Panc1 (cell line): ENCODE results near the gene DOCK1. TPM values are rescaled to one million over a fixed set of nuclear protein-coding genes. Genes with fewer than 3 reads are reported as not detected.

Experiments
- ATAC-seq: fragments of 200-7000 bp; cut with Tn5 transposase; 2 replicates; pipeline ENCODE4 v1.9.1; 2020; ENCODE audit warnings: mild to moderate bottlenecking, moderate library complexity
- BruUV-seq: library from RNA; stranded (reverse); fragments of 400-500 nt; replicated peaks from 2 replicates; lab custom pipeline; 2021; lab: Mats Ljungman, UMichigan
- CTCF ChIA-PET: fragments of 300-600 bp; sonication (Branson Sonifier 250); formaldehyde crosslinking; loops from one replicate; lab custom pipeline; 2022; ENCODE audit warnings: antibody characterized with exemption; lab: Charles Lee
- POLR2A ChIA-PET: fragments of 300-600 bp; sonication (Branson Sonifier 250); formaldehyde crosslinking; loops from one replicate; lab custom pipeline; 2022; ENCODE audit warnings: antibody characterized with exemption; lab: Charles Lee
- DNase-seq: peaks from one replicate; pipeline ENCODE4 v3.0.0-alpha.2; 2010; ENCODE audit warnings: low read depth, low spot score
- H3K27ac ChIP-seq: 2 replicates; pipeline ENCODE4 v1.5.1; 2011; ENCODE audit warnings: mild to moderate bottlenecking, low read length, inconsistent platforms
- H3K27me3 ChIP-seq: fragments of 200-500 bp; sonication (Bioruptor generic); 2 replicates; pipeline ENCODE4 v1.6.0; 2014; ENCODE audit warnings: low read length, inconsistent platforms; ENCODE audit not compliant: control insufficient read depth, insufficient read depth
- H3K36me3 ChIP-seq: fragments of 200-500 bp; sonication (Bioruptor generic); 2 replicates; pipeline ENCODE4 v1.5.1; 2014; ENCODE audit warnings: inconsistent platforms, mild to moderate bottlenecking, low read length, moderate library complexity; ENCODE audit not compliant: control insufficient read depth, insufficient read depth
- H3K4me1 ChIP-seq: 2 replicates; pipeline ENCODE4 v1.5.1; 2011; ENCODE audit warnings: inconsistent platforms, mild to moderate bottlenecking, low read length, moderate library complexity; ENCODE audit not compliant: control insufficient read depth, insufficient read depth
- H3K4me3 ChIP-seq, 2 experiments: 2 replicates each; pipeline ENCODE4 v1.5.1; 2011 to 2012; ENCODE audit warnings: low read depth in 2 of 2, low read length in 2 of 2, mild to moderate bottlenecking in 2 of 2, inconsistent platforms in 1 of 2, moderate library complexity in 1 of 2
- H3K9me3 ChIP-seq: fragments of 200-500 bp; sonication (Bioruptor generic); 2 replicates; pipeline ENCODE4 v1.5.1; 2014; ENCODE audit warnings: low read depth, mild to moderate bottlenecking, inconsistent platforms, low read length, moderate library complexity; ENCODE audit not compliant: control insufficient read depth, insufficient read depth
- CTCF ChIP-seq: fragments of 450-650 bp; IDR thresholded peaks from 2 replicates; pipeline ENCODE4 v1.5.1; 2017; ENCODE audit warnings: mild to moderate bottlenecking
- POLR2AphosphoS5 ChIP-seq: IDR thresholded peaks from 2 replicates; pipeline ENCODE4 v1.6.1; 2012; ENCODE audit warnings: mild to moderate bottlenecking, low read depth, low read length, moderate library complexity
- REST ChIP-seq, 2 experiments: IDR thresholded peaks; 2 replicates each; pipeline ENCODE4 v1.6.1; 2011 to 2012; ENCODE audit warnings: low read depth in 2 of 2, control low read depth in 1 of 2, low read length in 1 of 2, mild to moderate bottlenecking in 1 of 2, moderate library complexity in 1 of 2; ENCODE audit not compliant: insufficient read depth in 1 of 2
- SIN3A ChIP-seq: IDR thresholded peaks from 2 replicates; pipeline ENCODE4 v1.6.1; 2012; ENCODE audit warnings: low read depth, mild to moderate bottlenecking, low read length, moderate library complexity, borderline replicate concordance; ENCODE audit not compliant: insufficient read depth
- TCF7L2 ChIP-seq: IDR thresholded peaks from 2 replicates; pipeline ENCODE4 v1.6.1; 2011; ENCODE audit warnings: mild to moderate bottlenecking, low read depth, low read length, inconsistent platforms
- in situ Hi-C: cut with HindIII; loops from 2 replicates; pipeline ENCODE4 v1.10.0; 2016; ENCODE audit warnings: low sequenced_read_pairs, low pct_unique_long_range_greater_than_20kb
- intact Hi-C: fragments of 100-400 bp; cut with micrococcal nuclease; formaldehyde crosslinking; loops from one replicate; pipeline ENCODE4 v1.10.0; 2022; ENCODE audit not compliant: unreplicated experiment
- total RNA-seq: library from RNA; stranded (reverse); gene quantifications from one replicate; pipeline ENCODE4 v1.2.1, GENCODE V29; 2021; ENCODE audit not compliant: unreplicated experiment

The DOCK1 gene
- total RNA-seq, 1 experiment from 2014 or later: 67.6 TPM

- Histone ChIP-seq H3K4me3 (no peak overlapping the region), H3K27ac (no peak overlapping the region), H3K27me3 (no peaks in the 10 kb centered on the region), H3K36me3 (peaks cover 3% of the 10 kb centered on the region; the same call in 1 of the 2 replicates), H3K4me1 (no peaks in the 10 kb centered on the region), H3K9me3 (no peaks in the 10 kb centered on the region)
- ATAC-seq (no peak), DNase-seq (no peak)
- ChIA-PET CTCF (no interaction called here), POLR2A (interaction anchor here (0.6 kb wide), 1 partner anchor 13 kb away, joined by 3 read pairs; no protein-coding TSS in a partner anchor)
- BruUV-seq: no TSS peak
- TF ChIP-seq REST (IDR thresholded peaks at IDR 0.05; ENCODE audit: insufficient read depth in 1 of 2, low read depth in 2 of 2, low read length in 1 of 2): no peak
- TF ChIP-seq SIN3A: no peak
- TF ChIP-seq TCF7L2: no peak
- TF ChIP-seq POLR2AphosphoS5: no peak
- TF ChIP-seq CTCF: no peak
- intact Hi-C loops: no loop called here
- in situ Hi-C loops: no loop called here
Observed at GRCh38 chr10:126975221-126975620, 70.0 kb downstream of the DOCK1 start.

- intact Hi-C loops: no loop called here
Observed at GRCh38 chr10:126977216-126977615, 72.0 kb downstream of the DOCK1 start.

More at GRCh38 chr10:126977216-126977615, 72.0 kb downstream of the DOCK1 start:
- no peaks in the 10 kb centered on the region for H3K9me3 ChIP-seq
- H3K27me3 ChIP-seq: no peaks in the 10 kb centered on the region
- BruUV-seq: no TSS peak
- H3K36me3 ChIP-seq: peaks cover 3% of the 10 kb centered on the region; the same call in 1 of the 2 replicates
- DNase-seq (no peak), ATAC-seq (no peak)
- in situ Hi-C loops: no loop called here
- ChIA-PET CTCF (no interaction called here), POLR2A (no interaction called here)
- H3K4me3 ChIP-seq: no peak overlapping the region
- TF ChIP-seq REST (IDR thresholded peaks at IDR 0.05; ENCODE audit: insufficient read depth in 1 of 2, low read depth in 2 of 2, low read length in 1 of 2) (no peak), TCF7L2 (no peak), POLR2AphosphoS5 (no peak), CTCF (no peak), SIN3A (no peak)
- H3K27ac ChIP-seq: no peak overlapping the region
- H3K4me1 ChIP-seq: no peaks in the 10 kb centered on the region
